Astrocyte (in vitro differentiated cells and primary cell): ENCODE data around the gene PEX5L. TPM values are rescaled to one million over a fixed set of nuclear protein-coding genes. Genes with fewer than 3 reads are reported as not detected.
"Not testable (repeated sequence)": the region's sequence is repeated elsewhere in the genome, so short reads cannot be mapped to it uniquely, and the experiment has no call there.

Experiments used
- DNase-seq: peaks from one replicate; pipeline ENCODE4 v3.0.0-alpha.2; 2010; ENCODE audit warnings: low read depth
- FAIRE-seq: peaks from 2 replicates; lab custom pipeline; 2011; peaks lifted over from hg19 to GRCh38; lab: Jason Lieb, UNC
- H2AFZ ChIP-seq: 2 replicates; pipeline ENCODE4 v1.6.0; 2012; ENCODE audit warnings: low read depth, low read length, inconsistent platforms
- H3K27ac ChIP-seq: 2 replicates; pipeline ENCODE4 v1.5.1; 2011; ENCODE audit warnings: low read depth, low read length, inconsistent platforms
- H3K27me3 ChIP-seq: 2 replicates; pipeline ENCODE4 v1.6.0; 2011; ENCODE audit warnings: low read length, inconsistent platforms; ENCODE audit not compliant: insufficient read depth
- H3K36me3 ChIP-seq: 2 replicates; pipeline ENCODE4 v1.5.1; 2011; ENCODE audit warnings: low read length, inconsistent platforms; ENCODE audit not compliant: insufficient read depth
- H3K4me1 ChIP-seq: 2 replicates; pipeline ENCODE4 v1.5.1; 2011; ENCODE audit warnings: low read length, inconsistent platforms; ENCODE audit not compliant: insufficient read depth
- H3K4me2 ChIP-seq: 2 replicates; pipeline ENCODE4 v1.6.0; 2012; ENCODE audit warnings: low read length, inconsistent platforms
- H3K4me3 ChIP-seq: 2 replicates; pipeline ENCODE4 v1.5.1; 2011; ENCODE audit warnings: low read depth, mild to moderate bottlenecking, low read length, inconsistent platforms; ENCODE audit not compliant: insufficient read depth
- H3K79me2 ChIP-seq: 2 replicates; pipeline ENCODE4 v1.6.0; 2012; ENCODE audit warnings: mild to moderate bottlenecking, low read length, inconsistent platforms; ENCODE audit not compliant: insufficient read depth
- H3K9ac ChIP-seq: 2 replicates; pipeline ENCODE4 v1.6.0; 2012; ENCODE audit warnings: mild to moderate bottlenecking, low read length, inconsistent platforms
- H3K9me3 ChIP-seq: 2 replicates; pipeline ENCODE4 v1.5.1; 2012; ENCODE audit warnings: low read depth, mild to moderate bottlenecking, low read length, inconsistent platforms; ENCODE audit not compliant: insufficient read depth
- H4K20me1 ChIP-seq: 2 replicates; pipeline ENCODE4 v1.6.0; 2012; ENCODE audit warnings: low read length, inconsistent platforms; ENCODE audit not compliant: insufficient read depth
- H3K27ac Mint-ChIP-seq: one replicate; pipeline ENCODE4 v1.8.0; 2021; ENCODE audit warnings: mild to moderate bottlenecking, mixed read lengths; ENCODE audit not compliant: unreplicated experiment
- H3K27me3 Mint-ChIP-seq: one replicate; pipeline ENCODE4 v1.8.0; 2021; ENCODE audit warnings: low read depth, mixed read lengths; ENCODE audit not compliant: unreplicated experiment
- H3K36me3 Mint-ChIP-seq: one replicate; pipeline ENCODE4 v1.8.0; 2021; ENCODE audit warnings: low read depth, mixed read lengths; ENCODE audit not compliant: unreplicated experiment
- H3K4me1 Mint-ChIP-seq: one replicate; pipeline ENCODE4 v1.8.0; 2021; ENCODE audit warnings: low read depth, mixed read lengths; ENCODE audit not compliant: unreplicated experiment
- H3K4me3 Mint-ChIP-seq: one replicate; pipeline ENCODE4 v1.8.0; 2021; ENCODE audit warnings: mild to moderate bottlenecking, moderate library complexity, mixed read lengths; ENCODE audit not compliant: unreplicated experiment
- H3K9me3 Mint-ChIP-seq: one replicate; pipeline ENCODE4 v1.8.0; 2021; ENCODE audit warnings: mild to moderate bottlenecking, mixed read lengths; ENCODE audit not compliant: unreplicated experiment
- CTCF ChIP-seq: IDR thresholded peaks from 2 replicates; pipeline ENCODE4 v1.5.1; 2011; ENCODE audit warnings: low read depth, mild to moderate bottlenecking, inconsistent platforms, low read length, moderate library complexity; ENCODE audit not compliant: insufficient read depth
- EZH2 ChIP-seq: IDR thresholded peaks from 2 replicates; pipeline ENCODE4 v1.6.1; 2012; ENCODE audit warnings: mild to moderate bottlenecking, low read length, inconsistent platforms; ENCODE audit not compliant: insufficient read depth
- total RNA-seq: library from RNA; stranded (reverse); gene quantifications from 2 replicates; pipeline ENCODE4 v1.2.1, GENCODE V29; 2021

PEX5L gene
- total RNA-seq, 1 donor from 2014 or later: 0.43 TPM

DNA sequence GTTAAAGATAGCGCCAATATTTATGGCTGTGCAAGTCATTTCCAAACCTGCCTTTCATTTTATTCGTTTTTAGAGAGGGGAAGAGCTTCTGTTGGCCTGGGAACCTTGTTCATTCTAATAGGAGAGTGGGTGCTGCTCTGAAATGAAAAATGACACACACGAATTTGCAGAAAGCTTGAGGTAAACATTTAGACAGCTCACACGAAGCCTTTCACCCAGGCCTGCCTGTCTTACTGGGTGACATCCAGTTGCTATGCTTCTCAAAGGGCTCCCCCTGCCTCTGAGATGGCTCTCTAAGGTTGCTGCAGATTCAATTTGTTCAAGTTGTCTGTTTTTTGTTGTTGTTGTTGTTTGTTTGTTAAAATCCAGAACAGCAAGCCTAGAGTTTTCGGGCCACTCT, 18.2 kb downstream of the PEX5L start:
- DNase-seq (no peak), FAIRE-seq (no peak)
- no peaks in the 10 kb centered on the region for H3K4me1 ChIP-seq
- Mint-ChIP-seq H3K36me3 (no peaks in the 10 kb centered on the region), H3K27ac (no peak overlapping the region), H3K4me1 (no peaks in the 10 kb centered on the region), H3K9me3 (no peaks in the 10 kb centered on the region), H3K4me3 (no peak overlapping the region), H3K27me3 (no peaks in the 10 kb centered on the region)
- no peak overlapping the region for H3K27ac ChIP-seq
- no peak overlapping the region for H2AFZ ChIP-seq
- no peak overlapping the region for H3K4me3 ChIP-seq
- H3K9me3 ChIP-seq: no peaks in the 10 kb centered on the region
- H3K4me2 ChIP-seq: no peak overlapping the region
- no peaks in the 10 kb centered on the region for H3K79me2 ChIP-seq
- H3K9ac ChIP-seq: no peak overlapping the region
- H4K20me1 ChIP-seq: no peaks in the 10 kb centered on the region
- H3K27me3 ChIP-seq: no peaks in the 10 kb centered on the region
- H3K36me3 ChIP-seq: no peaks in the 10 kb centered on the region
- TF ChIP-seq EZH2: no peak
- no peak for TF ChIP-seq CTCF

GRCh38 chr3:180017846-180018245, 18.9 kb downstream of the PEX5L start:
- no peak overlapping the region for H3K27ac Mint-ChIP-seq
- no peaks in the 10 kb centered on the region for H3K27me3 Mint-ChIP-seq
- H3K9me3 ChIP-seq: no peaks in the 10 kb centered on the region
- no peaks in the 10 kb centered on the region for H3K9me3 Mint-ChIP-seq
- no peaks in the 10 kb centered on the region for H4K20me1 ChIP-seq
- H3K4me3 Mint-ChIP-seq: no peak overlapping the region
- no peak overlapping the region for H3K4me3 ChIP-seq
- no peak for DNase-seq
- no peaks in the 10 kb centered on the region for H3K4me1 ChIP-seq
- no peaks in the 10 kb centered on the region for H3K36me3 Mint-ChIP-seq
- H3K27ac ChIP-seq: no peak overlapping the region
- no peak for FAIRE-seq
- no peaks in the 10 kb centered on the region for H3K79me2 ChIP-seq
- no peak for TF ChIP-seq CTCF
- TF ChIP-seq EZH2: no peak
- no peak overlapping the region for H3K9ac ChIP-seq
- no peaks in the 10 kb centered on the region for H3K36me3 ChIP-seq
- H3K27me3 ChIP-seq: no peaks in the 10 kb centered on the region
- H3K4me2 ChIP-seq: no peak overlapping the region
- no peak overlapping the region for H2AFZ ChIP-seq
- H3K4me1 Mint-ChIP-seq: no peaks in the 10 kb centered on the region

DNA sequence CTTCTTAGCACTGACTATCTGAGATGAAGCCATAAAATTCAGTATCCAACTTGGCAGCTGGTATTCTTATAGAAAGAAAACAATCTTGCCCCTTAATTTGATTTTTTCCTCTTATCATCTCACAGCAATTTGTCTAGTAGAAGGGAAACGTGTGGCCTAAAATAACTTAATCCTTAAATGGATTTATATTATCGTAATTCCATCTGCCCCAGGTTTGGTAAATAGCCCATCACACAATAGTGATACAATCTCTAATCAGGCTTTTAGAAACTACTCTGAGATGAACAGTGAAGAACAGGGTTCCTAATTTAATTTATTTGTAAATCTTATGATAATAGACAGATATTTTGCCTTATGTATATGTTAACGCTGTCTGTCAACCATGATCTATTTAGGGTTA, 24.8 kb downstream of the PEX5L start:
- Mint-ChIP-seq H3K4me1 (no peaks in the 10 kb centered on the region), H3K27me3 (no peaks in the 10 kb centered on the region), H3K4me3 (no peak overlapping the region), H3K27ac (no peak overlapping the region), H3K36me3 (no peaks in the 10 kb centered on the region), H3K9me3 (peaks cover 3% of the 10 kb centered on the region)
- no peak for FAIRE-seq
- no peak overlapping the region for H3K4me2 ChIP-seq
- no peak overlapping the region for H3K4me3 ChIP-seq
- H3K27ac ChIP-seq: no peak overlapping the region
- no peaks in the 10 kb centered on the region for H3K27me3 ChIP-seq
- H3K4me1 ChIP-seq: no peaks in the 10 kb centered on the region
- no peaks in the 10 kb centered on the region for H3K36me3 ChIP-seq
- H2AFZ ChIP-seq: no peak overlapping the region
- no peak overlapping the region for H3K9ac ChIP-seq
- no peaks in the 10 kb centered on the region for H4K20me1 ChIP-seq
- H3K9me3 ChIP-seq: peaks cover 5% of the 10 kb centered on the region
- no peak for DNase-seq
- TF ChIP-seq CTCF (no peak), EZH2 (no peak)
- H3K79me2 ChIP-seq: no peaks in the 10 kb centered on the region

DNA sequence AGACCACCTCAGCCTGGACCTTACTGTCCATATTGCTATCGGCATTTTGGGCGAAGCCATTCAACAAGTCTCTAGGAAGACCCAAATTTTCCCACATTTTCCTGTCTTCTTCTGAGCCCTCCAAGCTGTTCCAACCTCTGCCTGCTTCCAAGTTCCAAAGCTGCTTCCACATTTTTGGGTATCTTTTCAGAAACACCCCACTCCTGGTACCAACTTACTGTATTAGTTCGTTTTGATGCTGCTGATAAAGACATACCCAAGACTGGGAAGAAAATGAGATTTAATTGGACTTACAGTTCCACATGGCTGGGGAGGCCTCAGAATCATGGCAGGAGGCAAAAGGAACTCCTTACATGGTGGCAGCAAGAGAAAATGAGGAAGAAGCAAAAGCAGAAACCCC, 28.4 kb downstream of the PEX5L start:
- FAIRE-seq, H3K79me2 ChIP-seq, H3K36me3 Mint-ChIP-seq: not testable (repeated sequence)

More for the DNA sequence above, 28.4 kb downstream of the PEX5L start:
- not testable (repeated sequence) for H3K27me3 Mint-ChIP-seq, H3K4me1 ChIP-seq, H3K36me3 ChIP-seq, H4K20me1 ChIP-seq, H3K9me3 Mint-ChIP-seq, H3K4me3 ChIP-seq, H3K4me1 Mint-ChIP-seq, H3K4me3 Mint-ChIP-seq, H3K27ac Mint-ChIP-seq, H3K27ac ChIP-seq, H3K9me3 ChIP-seq, H3K9ac ChIP-seq, H2AFZ ChIP-seq, DNase-seq, H3K27me3 ChIP-seq, H3K4me2 ChIP-seq
